GM10266 (cell line): ENCODE data around the gene DIS3L2.
A peak's percentile ranks its signal among the peaks of the same experiment; 100 is the strongest.

Experiments used
- DNase-seq: peaks from one replicate; pipeline ENCODE4 v3.0.0; 2012; ENCODE audit errors: extremely low spot score
- CTCF ChIP-seq: IDR thresholded peaks from 2 replicates; pipeline ENCODE4 v1.5.1; 2012; ENCODE audit warnings: mild to moderate bottlenecking, low read depth; ENCODE audit not compliant: control insufficient read depth, insufficient read depth; ENCODE audit errors: missing control alignments

The DIS3L2 gene, protein sequence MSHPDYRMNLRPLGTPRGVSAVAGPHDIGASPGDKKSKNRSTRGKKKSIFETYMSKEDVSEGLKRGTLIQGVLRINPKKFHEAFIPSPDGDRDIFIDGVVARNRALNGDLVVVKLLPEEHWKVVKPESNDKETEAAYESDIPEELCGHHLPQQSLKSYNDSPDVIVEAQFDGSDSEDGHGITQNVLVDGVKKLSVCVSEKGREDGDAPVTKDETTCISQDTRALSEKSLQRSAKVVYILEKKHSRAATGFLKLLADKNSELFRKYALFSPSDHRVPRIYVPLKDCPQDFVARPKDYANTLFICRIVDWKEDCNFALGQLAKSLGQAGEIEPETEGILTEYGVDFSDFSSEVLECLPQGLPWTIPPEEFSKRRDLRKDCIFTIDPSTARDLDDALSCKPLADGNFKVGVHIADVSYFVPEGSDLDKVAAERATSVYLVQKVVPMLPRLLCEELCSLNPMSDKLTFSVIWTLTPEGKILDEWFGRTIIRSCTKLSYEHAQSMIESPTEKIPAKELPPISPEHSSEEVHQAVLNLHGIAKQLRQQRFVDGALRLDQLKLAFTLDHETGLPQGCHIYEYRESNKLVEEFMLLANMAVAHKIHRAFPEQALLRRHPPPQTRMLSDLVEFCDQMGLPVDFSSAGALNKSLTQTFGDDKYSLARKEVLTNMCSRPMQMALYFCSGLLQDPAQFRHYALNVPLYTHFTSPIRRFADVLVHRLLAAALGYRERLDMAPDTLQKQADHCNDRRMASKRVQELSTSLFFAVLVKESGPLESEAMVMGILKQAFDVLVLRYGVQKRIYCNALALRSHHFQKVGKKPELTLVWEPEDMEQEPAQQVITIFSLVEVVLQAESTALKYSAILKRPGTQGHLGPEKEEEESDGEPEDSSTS

DNA sequence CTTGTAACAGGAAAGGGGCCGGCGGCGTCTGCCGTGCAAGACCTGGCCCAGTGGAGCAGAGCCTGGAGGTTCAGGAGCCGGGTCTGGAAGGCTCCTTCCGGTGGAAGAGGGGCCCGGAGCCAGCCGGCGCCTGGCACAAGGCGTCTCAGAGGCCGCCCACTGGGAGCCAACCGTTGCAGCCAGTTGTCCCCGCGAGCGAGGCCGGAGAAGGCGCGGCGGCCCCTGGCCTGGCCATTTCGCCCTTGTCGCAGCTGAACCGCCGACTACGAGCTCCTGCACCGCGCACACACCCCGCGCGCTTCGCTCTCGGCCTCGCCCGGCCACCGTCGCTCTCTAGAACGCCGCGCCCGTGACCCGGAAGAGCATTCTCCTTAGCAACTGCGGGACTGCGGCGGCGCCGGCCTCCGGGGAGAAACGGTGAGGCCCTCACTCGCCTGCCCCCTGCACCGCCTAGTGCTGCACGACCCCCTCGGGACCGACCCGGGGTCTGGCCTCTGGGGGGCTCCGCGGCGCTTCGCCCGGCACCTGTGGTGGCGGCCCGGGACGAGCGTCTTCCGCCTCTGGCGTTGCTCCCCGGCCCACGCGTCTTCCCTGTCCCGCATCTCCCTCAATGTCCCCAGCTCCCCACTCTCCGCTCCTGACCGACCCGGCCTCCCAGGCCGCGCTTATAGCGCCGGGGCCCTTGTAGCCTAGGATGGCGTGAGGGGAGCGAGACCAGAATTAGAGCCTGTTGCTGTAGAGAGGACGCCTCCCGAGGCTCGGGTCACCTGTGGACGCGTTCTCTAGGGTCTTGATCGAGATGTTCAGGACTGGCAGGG is at the start of gene DIS3L2:
Gene DIS3L2 (plus strand): TSS at position 365 of the 818 bp plus-strand sequence. CDS start 53,215 bp downstream, outside the sequence.
- no peak for TF ChIP-seq CTCF
- peak; percentile 89 for DNase-seq

DNA sequence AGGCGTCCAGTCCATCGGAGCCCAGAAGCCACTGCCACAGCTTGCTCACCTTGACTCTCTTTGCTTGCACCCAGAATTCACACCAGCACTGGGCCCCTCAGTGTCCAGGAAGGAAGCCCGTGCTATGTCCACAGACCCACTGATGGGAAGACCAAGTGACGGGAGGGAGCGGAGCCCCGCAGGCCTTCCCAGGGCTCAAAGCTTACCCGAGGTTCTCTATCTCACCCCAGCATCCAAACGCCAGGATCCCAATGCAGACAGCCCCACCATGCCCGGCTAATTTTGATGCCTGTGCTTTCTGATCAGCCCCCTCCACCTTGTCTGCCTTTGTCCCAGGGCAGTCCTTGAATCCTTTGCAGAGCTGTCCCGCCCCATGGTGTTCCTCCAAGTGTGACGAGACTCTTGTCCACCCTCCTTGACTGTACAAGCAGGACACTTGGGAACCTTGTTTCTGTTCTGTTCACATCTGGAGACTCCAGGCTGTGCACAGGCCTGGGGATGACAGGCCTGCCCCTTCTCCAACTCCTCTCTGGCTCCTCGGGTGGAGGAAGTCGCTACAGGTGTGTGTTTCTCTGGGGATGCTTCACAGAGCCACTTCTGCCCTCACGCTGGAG is 47.3 kb upstream of the DIS3L2 start:
- TF ChIP-seq CTCF = no peak
- DNase-seq = no peak

DNA sequence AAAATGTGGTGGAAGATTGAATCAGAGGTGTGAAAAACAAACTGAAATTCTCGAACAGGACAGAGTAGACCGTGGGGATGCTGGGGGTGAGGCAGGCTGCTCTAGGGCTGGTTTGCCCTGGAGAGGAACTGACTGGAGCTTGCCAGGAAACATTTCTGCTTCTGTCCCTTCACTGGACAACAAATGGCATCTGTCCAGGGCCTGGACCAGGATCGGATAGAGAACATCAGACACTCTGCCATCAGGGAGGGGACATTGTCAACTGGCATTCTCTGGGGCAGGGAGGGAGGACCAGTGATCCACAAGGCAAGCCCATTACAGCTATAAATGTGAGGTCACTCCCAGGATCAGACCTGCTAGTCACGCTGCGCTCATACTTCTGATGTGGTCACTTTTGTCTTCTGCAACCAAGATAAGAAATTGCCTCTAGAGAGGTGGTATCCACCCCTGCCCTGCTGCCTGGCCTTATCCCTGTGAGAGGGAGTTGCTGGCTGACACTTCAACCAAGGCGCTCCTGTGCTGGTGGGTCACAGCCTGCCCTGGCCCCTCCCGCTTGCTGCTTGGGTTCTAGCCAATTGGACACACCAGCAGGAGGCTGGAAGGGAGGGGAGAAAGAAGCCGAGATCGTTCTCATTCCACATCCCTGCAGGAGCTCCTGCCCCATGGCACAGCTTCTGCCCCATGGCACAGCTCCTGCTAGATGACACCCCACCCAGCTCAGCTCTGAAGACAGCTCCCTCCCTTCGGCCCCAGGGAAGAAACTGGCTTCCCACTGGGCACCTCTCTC is 44.0 kb upstream of the DIS3L2 start:
- no peak for TF ChIP-seq CTCF
- DNase-seq = no peak

DNA sequence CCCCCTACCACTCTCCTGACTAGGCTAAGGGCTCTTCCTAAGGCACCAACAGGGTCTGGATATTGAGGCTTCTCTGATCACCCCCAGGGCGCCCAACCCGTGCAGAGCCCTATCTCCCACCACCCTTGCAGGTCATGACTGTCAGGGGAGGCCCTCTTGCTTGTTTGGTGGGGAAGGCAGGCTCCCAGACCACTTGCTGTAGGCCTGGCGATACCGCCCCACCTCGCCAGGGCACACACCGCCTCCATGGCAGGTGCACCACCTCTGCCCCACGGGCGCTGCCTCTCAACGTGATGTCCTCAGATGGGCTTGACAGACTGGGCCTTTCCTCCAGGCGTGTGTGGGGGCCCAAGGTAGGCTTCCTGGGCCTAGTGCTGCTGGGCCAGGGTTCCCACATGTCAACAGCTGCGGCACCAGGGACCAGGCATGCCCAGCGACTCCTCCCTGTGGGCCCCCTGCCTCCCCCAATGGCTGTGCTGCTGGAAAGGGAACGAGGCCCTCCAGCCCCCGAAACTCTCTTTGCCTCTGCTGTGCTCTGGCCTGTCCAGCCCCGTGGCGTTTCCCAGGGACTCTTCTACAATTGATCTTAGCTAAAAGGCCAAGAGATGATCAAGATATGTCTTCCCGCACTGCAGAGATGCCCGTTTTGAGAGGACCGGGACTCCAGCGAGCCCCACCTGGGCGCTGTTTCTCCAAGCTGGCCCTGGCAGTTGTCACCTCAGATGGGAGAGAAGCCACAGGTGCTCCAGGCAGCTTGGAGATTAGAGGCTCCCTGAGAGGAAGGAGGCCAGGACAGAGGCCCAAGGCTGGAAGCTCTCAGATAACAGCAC is 42.8 kb upstream of the DIS3L2 start:
- no peak for TF ChIP-seq CTCF
- no peak for DNase-seq

- no peak for DNase-seq
- no peak for TF ChIP-seq CTCF
Measured at GRCh38 chr2:231919341-231920035, 42.0 kb upstream of the DIS3L2 start.
